ENCODE results near the gene FOSL1.

Gene FOSL1

DNA sequence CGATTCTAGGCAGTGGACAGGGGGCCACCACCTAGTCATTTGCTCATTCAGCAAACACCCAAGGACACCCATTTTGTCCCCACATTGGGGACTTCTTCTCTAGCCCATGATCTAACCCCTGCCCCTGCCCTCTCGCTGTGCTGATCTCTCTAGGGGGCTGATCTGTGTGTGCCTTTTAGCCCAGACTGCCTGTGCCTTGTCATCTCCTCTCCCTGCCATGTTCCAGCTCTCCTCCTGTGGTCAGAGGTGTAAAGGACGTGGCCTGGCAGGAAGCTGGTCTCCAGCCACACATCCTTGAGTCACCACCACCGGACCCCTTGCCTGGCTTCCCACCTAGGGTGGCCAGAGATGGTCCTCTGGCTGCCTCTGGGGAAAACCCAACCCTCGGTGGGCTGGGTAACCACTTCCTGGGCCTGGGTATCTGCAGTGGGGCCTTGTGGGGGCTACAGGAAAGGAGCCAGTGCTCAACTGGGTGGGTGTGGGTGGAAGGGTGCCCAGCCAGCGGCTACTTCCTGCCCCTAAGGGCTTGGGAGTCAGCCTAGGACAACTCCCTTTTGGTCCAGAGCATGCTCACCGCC lies 19.3 kb downstream of the FOSL1 start:
- no peak for DNase-seq

- DNase-seq, result no peak
Measured at GRCh38 chr11:65880027-65880426, 20.2 kb downstream of the FOSL1 start.

DNA sequence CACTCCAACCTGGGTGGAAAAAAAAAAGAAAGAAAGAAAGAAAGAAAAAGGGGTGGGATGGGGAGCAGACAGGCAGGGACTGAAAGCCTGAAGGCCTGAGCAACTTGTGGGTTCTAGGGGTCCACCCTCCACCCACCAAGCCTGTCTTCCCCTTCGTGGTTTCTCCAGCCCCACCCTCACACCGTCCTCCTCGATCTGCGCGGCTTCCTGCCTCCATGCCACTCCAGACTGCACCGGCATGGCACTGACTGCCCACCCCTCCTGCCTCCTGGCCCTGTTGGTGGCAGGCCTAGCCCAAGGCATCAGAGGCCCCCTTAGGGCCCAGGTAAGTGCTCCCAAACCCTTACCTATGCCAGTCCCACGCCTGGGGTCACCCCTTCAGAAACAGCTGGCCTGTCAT lies 20.6 kb downstream of the FOSL1 start, which contains the start of gene CTSW:
CTSW (plus strand) TSS at position 221 of the 400 bp plus-strand sequence; CDS start at position 239, 18 bp downstream.
- DNase-seq, result no peak

DNA sequence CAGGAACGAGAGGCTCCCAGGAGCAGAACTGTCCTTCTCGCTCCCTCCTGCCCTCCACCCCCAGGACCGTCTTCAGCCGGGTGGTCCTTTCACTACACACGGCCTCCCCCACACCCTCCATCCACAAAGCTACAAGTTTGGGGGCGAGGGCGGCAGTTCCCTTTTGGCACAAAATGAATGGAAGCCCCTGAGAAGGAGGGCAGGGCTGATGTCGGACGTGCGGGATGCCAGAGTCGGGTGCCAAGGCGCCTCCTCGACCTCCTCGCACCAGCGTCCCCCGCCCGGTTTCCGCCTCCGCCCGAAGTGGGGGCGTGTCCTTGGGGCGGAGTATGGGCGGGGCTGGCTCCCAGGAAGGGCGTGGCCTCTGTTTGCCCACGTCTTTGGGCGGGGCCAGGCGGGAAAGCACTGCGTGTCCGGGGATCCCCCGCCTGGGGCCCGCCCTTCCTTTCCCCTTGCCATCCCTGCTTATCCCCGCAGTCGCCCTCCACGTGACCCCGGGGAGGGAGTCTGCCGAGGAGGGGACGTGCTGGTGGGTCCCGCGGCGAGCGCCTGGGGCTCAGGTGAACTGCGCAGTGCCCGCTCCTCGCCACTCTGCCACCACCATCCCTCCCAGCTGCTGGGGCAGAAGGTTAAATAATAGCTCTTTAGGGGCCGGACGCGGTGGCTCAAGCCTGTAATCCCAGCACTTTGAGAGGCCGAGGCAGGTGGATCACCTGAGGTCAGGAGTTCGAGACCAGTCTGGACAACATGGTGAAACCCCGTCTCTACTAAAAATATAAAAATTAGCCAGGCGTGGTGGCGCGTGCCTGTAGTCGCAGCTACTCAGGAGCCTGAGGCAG lies 26.7 kb downstream of the FOSL1 start:
- peak; percentile 92 for DNase-seq

DNA sequence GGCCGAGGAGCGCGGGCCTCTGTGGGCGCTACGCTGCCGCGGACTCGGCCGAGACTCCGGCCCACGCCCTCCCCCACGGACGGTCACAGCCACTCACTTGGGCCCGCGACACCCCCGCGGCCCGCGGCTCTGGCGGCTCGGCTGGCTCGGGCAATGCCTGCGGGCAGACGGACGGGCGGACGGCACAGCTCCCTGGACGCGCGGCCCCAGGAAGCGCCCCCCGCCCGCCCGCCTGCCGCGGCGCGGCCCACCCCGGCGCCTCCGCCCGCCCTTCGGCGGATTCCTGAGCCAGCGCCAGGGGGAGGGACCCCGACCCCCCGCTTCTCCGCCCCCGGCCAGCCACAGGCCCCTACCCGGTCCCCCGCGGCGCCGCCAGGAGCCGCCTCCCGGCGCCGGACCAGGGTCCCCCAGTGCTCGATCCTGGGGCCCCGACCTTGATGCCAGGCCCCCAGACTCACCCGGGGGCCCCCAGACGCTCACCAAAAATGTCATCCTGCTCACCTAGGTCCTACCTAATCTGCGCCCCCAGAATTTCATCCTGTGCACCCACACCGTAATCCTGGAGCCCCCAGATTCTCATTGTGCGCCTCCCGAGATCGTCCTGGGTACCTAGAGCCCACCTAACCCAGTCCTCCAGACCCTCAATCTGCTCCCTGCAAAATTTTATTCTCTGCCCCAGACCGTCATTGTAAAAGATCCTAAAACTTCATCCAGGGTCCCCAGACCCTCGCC lies 27.4 kb downstream of the FOSL1 start, which contains the start of gene EFEMP2:
EFEMP2 (minus strand) TSS at position 215 of the 732 bp plus-strand sequence. CDS start 446 bp downstream, outside the sequence.
- no peak for DNase-seq

DNA sequence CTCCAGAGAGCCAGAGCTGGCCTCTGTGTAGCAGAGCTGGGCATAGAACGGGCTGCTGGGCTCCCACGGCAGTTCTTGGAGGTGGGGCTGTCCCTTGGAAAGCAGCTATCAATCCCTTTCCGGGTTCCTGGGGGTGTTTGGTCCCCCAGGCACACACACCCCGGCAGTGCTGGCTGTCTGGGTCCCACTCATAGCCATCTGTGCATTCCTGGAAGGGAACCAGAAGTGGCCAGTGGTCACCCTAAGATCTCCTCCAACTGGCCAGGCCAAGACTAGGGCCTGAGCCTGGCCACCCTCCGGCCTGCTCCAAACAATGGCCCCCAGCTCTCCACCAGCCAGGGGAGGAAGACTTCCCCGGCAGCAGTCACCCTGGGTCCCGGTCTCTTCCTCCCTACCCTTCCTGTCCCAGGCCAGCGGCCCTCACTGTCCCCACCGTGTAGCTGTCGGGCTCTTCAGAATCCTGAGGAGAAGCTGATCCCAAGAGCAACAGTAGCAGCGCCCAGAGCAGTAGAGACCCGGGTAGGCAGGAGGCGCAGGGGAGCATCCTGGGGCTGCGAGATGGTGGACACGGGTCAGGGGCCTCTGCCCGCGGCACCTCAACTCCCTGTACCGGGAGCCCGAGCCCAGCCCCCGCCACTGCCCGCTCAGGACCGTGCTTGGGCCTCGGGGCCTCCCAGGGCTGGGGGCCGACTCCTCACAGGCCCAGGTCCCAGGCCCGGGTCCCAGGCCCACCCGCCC lies 28.2 kb downstream of the FOSL1 start:
- DNase-seq, result no peak

- DNase-seq, result no peak
Measured at GRCh38 chr11:65870706-65871681, 29.2 kb downstream of the FOSL1 start.

DNA sequence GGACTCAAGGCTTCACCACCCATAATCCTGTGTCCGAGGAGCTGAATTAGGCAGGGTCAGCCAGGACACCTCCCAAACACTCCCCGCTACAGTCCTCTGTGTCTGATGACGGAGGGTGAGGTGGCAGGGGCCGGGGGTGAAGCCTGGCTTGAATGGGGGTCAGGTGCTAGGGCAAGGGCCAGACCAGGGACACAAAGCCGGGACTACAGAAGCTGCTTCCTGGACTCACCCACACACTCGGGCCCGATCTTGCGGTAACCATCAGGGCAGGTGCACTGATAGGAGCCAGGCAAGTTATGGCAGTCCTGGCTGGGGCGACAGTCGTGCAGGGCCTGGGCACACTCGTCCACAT lies 29.9 kb downstream of the FOSL1 start:
- DNase-seq, result no peak

- DNase-seq, result no peak
Measured at GRCh38 chr11:65869643-65870306, 30.4 kb downstream of the FOSL1 start.

DNA sequence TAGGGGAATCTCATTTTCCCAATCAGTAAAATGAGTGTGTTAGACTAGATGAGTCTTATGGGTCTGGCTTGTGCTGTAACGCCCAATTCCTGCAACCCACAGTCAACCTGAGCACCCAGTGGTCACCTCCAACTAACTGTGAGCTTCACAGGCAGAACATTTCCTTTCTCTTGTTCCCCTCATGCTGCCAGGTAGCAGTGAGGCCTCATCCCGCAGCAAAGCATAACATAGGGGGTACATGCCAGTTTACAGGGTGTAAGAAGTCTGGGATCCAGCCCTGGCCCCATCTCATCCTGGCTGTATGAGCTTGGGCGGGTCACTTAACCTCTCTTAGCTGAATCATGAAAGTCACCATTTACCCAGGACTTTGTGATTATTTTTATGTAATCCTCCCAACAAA lies 31.3 kb downstream of the FOSL1 start:
- DNase-seq, result no peak

DNA sequence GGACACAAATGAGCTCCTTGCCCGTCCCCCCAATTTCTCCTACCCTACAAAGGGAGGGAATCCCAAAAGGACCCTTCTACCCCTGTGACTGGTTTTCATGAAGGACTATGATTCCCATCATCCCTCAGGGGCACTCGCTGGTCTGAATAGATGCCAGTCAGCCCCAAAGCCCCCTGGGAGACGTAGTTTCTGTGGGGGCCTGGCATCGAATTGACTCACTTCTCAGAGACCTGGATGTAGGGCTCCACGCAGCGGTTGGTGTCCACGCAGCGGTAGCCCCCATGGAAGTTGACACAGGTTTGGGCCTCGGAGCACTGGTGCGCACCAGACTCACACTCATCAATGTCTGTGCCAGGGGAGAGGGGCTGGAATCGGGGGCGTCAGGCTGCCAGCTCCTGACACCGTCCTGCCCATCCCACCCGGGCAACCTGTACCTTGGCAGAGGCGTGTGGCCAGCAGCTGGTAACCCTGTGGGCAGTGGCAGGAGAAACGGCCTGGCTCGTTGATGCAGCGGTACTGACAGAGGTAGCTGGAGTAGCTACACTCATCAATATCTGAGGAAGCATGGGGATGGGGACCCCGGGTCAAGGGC lies 32.0 kb downstream of the FOSL1 start:
- DNase-seq, result no peak

GRCh38 chr11:65867284-65868071 lies 32.7 kb downstream of the FOSL1 start:
- DNase-seq, result no peak

DNA sequence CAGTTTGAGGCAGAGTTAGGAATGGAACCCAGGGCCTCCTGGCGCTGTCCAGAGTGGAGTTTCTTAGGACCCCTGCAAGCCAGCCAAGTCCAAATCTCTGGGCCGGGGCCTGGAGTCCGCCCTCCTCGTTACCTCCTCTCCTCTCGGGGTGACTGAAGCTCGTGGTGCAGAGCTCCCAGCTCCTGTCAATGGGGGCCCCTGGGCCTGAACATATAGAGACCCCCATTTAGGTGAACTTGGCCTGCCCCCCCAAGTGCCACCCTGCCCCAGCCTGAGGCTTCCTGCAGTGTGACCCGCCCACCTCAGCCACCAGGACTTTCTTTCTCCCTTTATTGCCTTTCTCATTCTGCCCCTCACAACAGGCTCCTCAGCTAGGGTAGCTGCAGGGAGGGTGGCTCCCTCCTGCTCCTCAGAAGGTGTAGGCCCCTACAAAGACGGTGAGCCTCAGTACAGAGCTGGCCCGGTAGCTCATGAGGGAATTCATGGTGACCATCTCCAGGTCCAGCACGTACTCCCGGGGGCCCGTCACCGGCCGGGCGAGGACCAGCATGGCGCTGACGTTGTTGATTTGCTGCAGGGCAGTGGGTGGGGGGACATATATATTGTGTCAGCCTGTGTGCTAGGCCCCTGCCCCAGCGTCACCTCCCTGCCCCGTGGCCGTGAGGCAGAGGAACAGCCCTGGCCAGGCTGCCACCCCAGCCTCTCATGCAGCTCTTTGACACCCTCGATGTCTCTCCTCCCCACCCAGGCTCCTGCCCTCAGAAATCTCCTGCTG lies 33.5 kb downstream of the FOSL1 start:
- no peak for DNase-seq

- DNase-seq, result no peak
Measured at GRCh38 chr11:65865550-65866172, 34.5 kb downstream of the FOSL1 start.

DNA sequence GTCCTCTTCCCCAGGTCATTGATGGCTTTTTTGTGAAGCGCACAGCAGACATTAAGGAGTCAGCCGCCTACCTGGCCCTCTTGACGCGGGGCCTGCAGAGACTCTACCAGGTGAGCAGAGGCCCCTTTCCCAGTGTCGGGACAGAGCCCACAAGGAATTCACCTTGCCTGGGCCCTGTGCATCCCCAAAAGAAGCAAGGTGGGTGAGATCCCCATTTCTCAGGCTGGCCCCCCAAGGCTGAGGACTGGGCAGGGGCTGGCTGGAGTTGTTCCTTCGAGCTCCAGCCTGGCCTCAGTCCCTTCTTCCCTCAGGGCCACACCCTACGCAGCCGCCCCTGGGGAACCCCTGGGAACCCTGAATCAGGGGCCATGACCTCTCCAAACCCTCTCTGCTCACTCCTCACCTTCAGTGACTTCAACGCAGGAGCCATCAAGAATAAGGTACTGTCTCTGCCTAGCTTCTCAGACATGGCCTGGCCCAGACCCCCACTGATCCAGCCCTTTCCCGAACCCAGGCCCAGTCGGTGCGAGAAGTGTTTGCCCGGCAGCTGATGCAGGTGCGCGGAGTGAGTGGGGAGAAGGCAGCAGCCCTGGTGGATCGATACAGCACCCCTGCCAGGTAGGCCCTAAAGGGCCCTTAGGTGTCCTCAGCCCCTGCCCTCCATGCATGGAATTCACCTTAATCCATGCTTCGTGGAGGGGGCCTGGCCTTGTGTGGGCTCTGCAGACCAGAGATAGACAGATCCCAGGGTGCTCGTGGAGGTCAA lies 35.3 kb downstream of the FOSL1 start:
- DNase-seq, result no peak

GRCh38 chr11:65863889-65864705 lies 36.1 kb downstream of the FOSL1 start:
- DNase-seq, result no peak

Data from effector CD4-positive, alpha-beta T cell (primary cell).